Gastroesophageal sphincter (tissue), 3 donors: ENCODE measurements around the gene ODAD3.
"Not testable (repeated sequence)": the region's sequence is repeated elsewhere in the genome, so short reads cannot be mapped to it uniquely, and the experiment has no call there.

ENCODE experiments used
- EP300 ChIP-seq: sonication (generic); formaldehyde crosslinking; IDR thresholded peaks from one replicate; pipeline ENCODE4 v1.6.1; 2017; ENCODE audit warnings: antibody characterized with exemption, mild to moderate bottlenecking
- POLR2A ChIP-seq, 2 donors: fragments of 450-650 bp; IDR thresholded peaks; one replicate each; pipeline ENCODE4 v1.6.1; 2017; ENCODE audit warnings: antibody characterized with exemption in 2 of 2, mild to moderate bottlenecking in 2 of 2, moderate library complexity in 1 of 2
- POLR2AphosphoS5 ChIP-seq: sonication (generic); formaldehyde crosslinking; IDR thresholded peaks from one replicate; pipeline ENCODE4 v1.6.1; 2017; ENCODE audit warnings: antibody characterized with exemption
- TF ChIP-seq, protein P1 (sequence below), 4 experiments: fragments of 200-600 bp in 2 of 4; fragments of 450-650 bp in 2 of 4; sonication (generic) in 1 of 4; IDR thresholded peaks; one replicate each; pipeline ENCODE4 v1.5.1; 2017 to 2019; ENCODE audit warnings: antibody characterized with exemption in 4 of 4, mild to moderate bottlenecking in 2 of 4, moderate library complexity in 2 of 4

DNA sequence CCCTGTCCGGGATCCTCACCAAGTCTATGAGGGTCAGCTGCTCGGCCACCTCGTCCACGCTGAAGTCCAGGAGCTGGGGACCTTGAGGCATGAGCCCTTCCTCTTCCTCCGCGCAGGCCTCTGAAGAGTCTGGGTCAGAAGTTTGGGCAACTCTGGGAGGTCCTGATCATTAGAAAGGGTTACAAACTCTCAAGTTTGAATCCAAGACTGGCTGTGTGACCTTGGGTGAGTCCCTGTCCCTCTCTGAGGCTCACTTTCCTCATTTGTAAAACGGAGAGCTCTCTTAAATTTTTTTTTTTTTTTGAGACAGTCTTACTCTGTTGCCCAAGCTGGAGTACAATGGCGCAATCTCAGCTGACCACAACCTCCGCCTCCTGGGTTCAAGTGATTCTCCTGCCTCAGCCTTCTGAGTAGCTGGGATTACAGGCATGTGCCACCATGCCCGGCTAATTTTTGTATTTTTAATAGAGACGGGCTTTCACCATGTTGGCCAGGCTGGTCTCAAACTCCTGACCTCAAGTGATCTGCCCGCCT is 28.2 kb downstream of the ODAD3 start:
- not testable (repeated sequence) for TF ChIP-seq EP300; POLR2A (IDR thresholded peaks at IDR 0.05); POLR2AphosphoS5
- TF ChIP-seq, protein P1, sequence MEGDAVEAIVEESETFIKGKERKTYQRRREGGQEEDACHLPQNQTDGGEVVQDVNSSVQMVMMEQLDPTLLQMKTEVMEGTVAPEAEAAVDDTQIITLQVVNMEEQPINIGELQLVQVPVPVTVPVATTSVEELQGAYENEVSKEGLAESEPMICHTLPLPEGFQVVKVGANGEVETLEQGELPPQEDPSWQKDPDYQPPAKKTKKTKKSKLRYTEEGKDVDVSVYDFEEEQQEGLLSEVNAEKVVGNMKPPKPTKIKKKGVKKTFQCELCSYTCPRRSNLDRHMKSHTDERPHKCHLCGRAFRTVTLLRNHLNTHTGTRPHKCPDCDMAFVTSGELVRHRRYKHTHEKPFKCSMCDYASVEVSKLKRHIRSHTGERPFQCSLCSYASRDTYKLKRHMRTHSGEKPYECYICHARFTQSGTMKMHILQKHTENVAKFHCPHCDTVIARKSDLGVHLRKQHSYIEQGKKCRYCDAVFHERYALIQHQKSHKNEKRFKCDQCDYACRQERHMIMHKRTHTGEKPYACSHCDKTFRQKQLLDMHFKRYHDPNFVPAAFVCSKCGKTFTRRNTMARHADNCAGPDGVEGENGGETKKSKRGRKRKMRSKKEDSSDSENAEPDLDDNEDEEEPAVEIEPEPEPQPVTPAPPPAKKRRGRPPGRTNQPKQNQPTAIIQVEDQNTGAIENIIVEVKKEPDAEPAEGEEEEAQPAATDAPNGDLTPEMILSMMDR (IDR thresholded peaks at IDR 0.05) = not testable (repeated sequence)
